CD14-positive monocyte (primary cell): Measurements from ENCODE around the gene CASK. TPM values are rescaled to one million over a fixed set of nuclear protein-coding genes. Genes with fewer than 3 reads are reported as not detected.

ENCODE experiments used
- DNase-seq, 3 donors: peaks; one replicate each; pipeline ENCODE4 v3.0.0-alpha.2; 2011 to 2022
- H2AFZ ChIP-seq: 2 replicates; pipeline ENCODE4 v1.6.0; 2012; ENCODE audit warnings: mild to moderate bottlenecking, low read depth, low read length, inconsistent platforms; ENCODE audit not compliant: insufficient read depth, poor library complexity, severe bottlenecking
- H3K27ac ChIP-seq, 2 donors: 1 replicate in 1 of 2; 2 replicates in 1 of 2; pipeline ENCODE4 v1.5.1; 2012 to 2013; ENCODE audit warnings: low read length in 2 of 2, control low read depth in 1 of 2, inconsistent platforms in 1 of 2, low read depth in 1 of 2, mild to moderate bottlenecking in 1 of 2
- H3K27me3 ChIP-seq, 2 donors: one replicate each; pipeline versions ENCODE4 v1.6.0 to v1.6.1; 2011 to 2013; ENCODE audit warnings: low read length in 2 of 2; ENCODE audit not compliant: control insufficient read depth in 2 of 2, insufficient read depth in 2 of 2
- H3K36me3 ChIP-seq, 2 donors: replicated peaks in 1 of 2; 1 replicate in 1 of 2; 2 replicates in 1 of 2; pipeline versions ENCODE4 v1.5.1 to v1.6.1; 2012 to 2013; ENCODE audit warnings: low read length in 2 of 2, control low read depth in 1 of 2, inconsistent platforms in 1 of 2, mild to moderate bottlenecking in 1 of 2; ENCODE audit not compliant: insufficient read depth in 2 of 2, control insufficient read depth in 1 of 2
- H3K4me1 ChIP-seq, 2 donors: 1 replicate in 1 of 2; 2 replicates in 1 of 2; pipeline versions ENCODE4 v1.5.1 to v1.6.1; 2012 to 2013; ENCODE audit warnings: low read length in 2 of 2, control low read depth in 1 of 2, inconsistent platforms in 1 of 2, mild to moderate bottlenecking in 1 of 2, moderate library complexity in 1 of 2; ENCODE audit not compliant: insufficient read depth in 2 of 2, control insufficient read depth in 1 of 2
- H3K4me2 ChIP-seq: replicated peaks from 2 replicates; pipeline ENCODE3; 2012; ENCODE audit warnings: low read length, moderate library complexity, mild to moderate bottlenecking; ENCODE audit not compliant: poor library complexity, severe bottlenecking; ENCODE audit errors: extremely low read depth
- H3K4me3 ChIP-seq, 3 experiments: fragments of 200-600 bp in 1 of 3; sonication (generic) in 1 of 3; replicated peaks in 1 of 3; 1 replicate in 2 of 3; 2 replicates in 1 of 3; pipeline ENCODE4 v1.5.1; 2011 to 2013; ENCODE audit warnings: low read length in 3 of 3, mild to moderate bottlenecking in 3 of 3, control low read depth in 2 of 3, low read depth in 2 of 3, inconsistent platforms in 1 of 3, moderate library complexity in 1 of 3
- H3K79me2 ChIP-seq: 2 replicates; pipeline ENCODE4 v1.6.0; 2012; ENCODE audit warnings: mild to moderate bottlenecking, control low read depth, inconsistent platforms, low read length, moderate library complexity; ENCODE audit not compliant: insufficient read depth
- H3K9ac ChIP-seq: 2 replicates; pipeline ENCODE4 v1.6.0; 2017; ENCODE audit warnings: low read length, mild to moderate bottlenecking; ENCODE audit not compliant: insufficient read depth, poor library complexity, severe bottlenecking
- H3K9me3 ChIP-seq, 2 donors: replicated peaks in 1 of 2; 1 replicate in 1 of 2; 2 replicates in 1 of 2; pipeline versions ENCODE4 v1.5.1 to v1.6.1; 2012 to 2013; ENCODE audit warnings: low read length in 2 of 2, control low read depth in 1 of 2; ENCODE audit not compliant: control insufficient read depth in 1 of 2, insufficient read depth in 1 of 2
- H4K20me1 ChIP-seq: 2 replicates; pipeline ENCODE4 v1.6.0; 2012; ENCODE audit warnings: mild to moderate bottlenecking, low read length, control low read depth, moderate library complexity; ENCODE audit not compliant: insufficient read depth
- H3K27ac Mint-ChIP-seq, 7 donors: one replicate each; pipeline ENCODE4 v1.8.0; 2020; ENCODE audit warnings: mild to moderate bottlenecking in 7 of 7, mixed read lengths in 7 of 7, moderate library complexity in 6 of 7, inconsistent platforms in 2 of 7
- H3K27me3 Mint-ChIP-seq, 3 donors: one replicate each; pipeline ENCODE4 v1.8.0; 2021 to 2022; ENCODE audit warnings: low read depth in 3 of 3, mild to moderate bottlenecking in 3 of 3, mixed read lengths in 3 of 3, moderate library complexity in 3 of 3, inconsistent platforms in 1 of 3
- H3K36me3 Mint-ChIP-seq, 2 donors: one replicate each; pipeline ENCODE4 v1.8.0; 2020; ENCODE audit warnings: mixed read lengths in 2 of 2, inconsistent platforms in 1 of 2, mild to moderate bottlenecking in 1 of 2
- H3K4me1 Mint-ChIP-seq: one replicate; pipeline ENCODE4 v1.8.0; 2020; ENCODE audit warnings: mild to moderate bottlenecking, mixed read lengths
- H3K4me3 Mint-ChIP-seq, 2 donors: one replicate each; pipeline ENCODE4 v1.8.0; 2020; ENCODE audit warnings: mild to moderate bottlenecking in 2 of 2, mixed read lengths in 2 of 2, moderate library complexity in 1 of 2
- H3K9me3 Mint-ChIP-seq, 7 donors: one replicate each; pipeline ENCODE4 v1.8.0; 2020 to 2022; ENCODE audit warnings: mixed read lengths in 7 of 7, mild to moderate bottlenecking in 6 of 7, moderate library complexity in 6 of 7, inconsistent platforms in 2 of 7
- WGBS: methylation state at CpG from one replicate; pipeline ENCODE4 v1.1.5; 2013; ENCODE audit warnings: missing lambda C conversion rate; ENCODE audit not compliant: insufficient coverage; 5-methylcytosine and 5-hydroxymethylcytosine counted together
- intact Hi-C, 2 donors: fragments of 100-400 bp; cut with micrococcal nuclease; formaldehyde crosslinking; loops; one replicate each; pipeline versions ENCODE4 v1.15.0 to v1.15.1; 2023
- polyA plus RNA-seq, 3 donors: library from polyadenylated mRNA; depleted of rRNA in 1 of 3; unstranded in 2 of 3; stranded (reverse) in 1 of 3; fragments of 300-500 nt in 2 of 3; fragments of >200 nt in 1 of 3; fragmentation: Illumina TruSeq in 2 of 3; gene quantifications; 1 replicate in 2 of 3; 2 replicates in 1 of 3; pipeline ENCODE4 v1.2.3, GENCODE V29; 2012 to 2021
- TF ChIP-seq, protein P1 (sequence below): fragments of 200-600 bp; IDR thresholded peaks from one replicate; pipeline ENCODE4 v1.8.0; 2022; ENCODE audit warnings: antibody characterized with exemption, mild to moderate bottlenecking

Gene CASK
- polyA plus RNA-seq, 3 donors: 0.48 to 7.4 (median 2.5) TPM

DNA sequence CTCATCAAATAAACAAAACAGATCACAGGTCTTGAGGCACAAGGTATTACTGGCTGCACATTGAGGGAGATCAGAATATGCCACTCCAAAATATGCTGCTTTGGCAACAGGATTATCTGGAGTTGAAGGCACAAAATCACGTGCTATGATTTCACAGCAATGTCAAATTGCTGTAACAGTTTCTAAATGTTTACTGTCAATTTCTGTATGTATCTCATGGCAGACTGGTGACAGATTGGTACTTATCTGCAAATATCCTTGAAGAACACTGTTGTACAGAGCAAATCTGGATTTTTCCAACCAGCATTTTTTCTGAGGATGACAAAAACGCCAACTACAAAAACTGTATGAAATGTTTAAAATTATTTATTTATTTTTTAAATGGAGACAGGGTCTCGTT is 172.6 kb downstream of the CASK start:
- H3K9me3 ChIP-seq: no peaks in the 10 kb centered on the region
- no peak overlapping the region for H3K4me3 ChIP-seq
- no peaks in the 10 kb centered on the region for H3K27me3 ChIP-seq
- H3K9ac ChIP-seq: no peak overlapping the region
- Mint-ChIP-seq H3K27me3 (peaks cover 0 to 3% (median 1%) of the 10 kb centered on the region in 3 donors), H3K9me3 (peaks cover 0 to 1% (median 0%) of the 10 kb centered on the region in 7 donors), H3K4me3 (no peak overlapping the region), H3K27ac (no peak overlapping the region), H3K36me3 (peaks cover 3% of the 10 kb centered on the region in 2 donors), H3K4me1 (no peaks in the 10 kb centered on the region)
- no CpG with 5 or more reads among the region's 3 CpGs for WGBS
- no peak overlapping the region for H3K27ac ChIP-seq
- no peak for DNase-seq
- H3K4me2 ChIP-seq: no peak overlapping the region
- H3K4me1 ChIP-seq: no peaks in the 10 kb centered on the region
- H3K36me3 ChIP-seq: no peaks in the 10 kb centered on the region
- intact Hi-C loops: no loop called here
- TF ChIP-seq, protein P1, sequence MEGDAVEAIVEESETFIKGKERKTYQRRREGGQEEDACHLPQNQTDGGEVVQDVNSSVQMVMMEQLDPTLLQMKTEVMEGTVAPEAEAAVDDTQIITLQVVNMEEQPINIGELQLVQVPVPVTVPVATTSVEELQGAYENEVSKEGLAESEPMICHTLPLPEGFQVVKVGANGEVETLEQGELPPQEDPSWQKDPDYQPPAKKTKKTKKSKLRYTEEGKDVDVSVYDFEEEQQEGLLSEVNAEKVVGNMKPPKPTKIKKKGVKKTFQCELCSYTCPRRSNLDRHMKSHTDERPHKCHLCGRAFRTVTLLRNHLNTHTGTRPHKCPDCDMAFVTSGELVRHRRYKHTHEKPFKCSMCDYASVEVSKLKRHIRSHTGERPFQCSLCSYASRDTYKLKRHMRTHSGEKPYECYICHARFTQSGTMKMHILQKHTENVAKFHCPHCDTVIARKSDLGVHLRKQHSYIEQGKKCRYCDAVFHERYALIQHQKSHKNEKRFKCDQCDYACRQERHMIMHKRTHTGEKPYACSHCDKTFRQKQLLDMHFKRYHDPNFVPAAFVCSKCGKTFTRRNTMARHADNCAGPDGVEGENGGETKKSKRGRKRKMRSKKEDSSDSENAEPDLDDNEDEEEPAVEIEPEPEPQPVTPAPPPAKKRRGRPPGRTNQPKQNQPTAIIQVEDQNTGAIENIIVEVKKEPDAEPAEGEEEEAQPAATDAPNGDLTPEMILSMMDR: no peak
- no peaks in the 10 kb centered on the region for H3K79me2 ChIP-seq
- H2AFZ ChIP-seq: no peak overlapping the region
- H4K20me1 ChIP-seq: no peaks in the 10 kb centered on the region

DNA sequence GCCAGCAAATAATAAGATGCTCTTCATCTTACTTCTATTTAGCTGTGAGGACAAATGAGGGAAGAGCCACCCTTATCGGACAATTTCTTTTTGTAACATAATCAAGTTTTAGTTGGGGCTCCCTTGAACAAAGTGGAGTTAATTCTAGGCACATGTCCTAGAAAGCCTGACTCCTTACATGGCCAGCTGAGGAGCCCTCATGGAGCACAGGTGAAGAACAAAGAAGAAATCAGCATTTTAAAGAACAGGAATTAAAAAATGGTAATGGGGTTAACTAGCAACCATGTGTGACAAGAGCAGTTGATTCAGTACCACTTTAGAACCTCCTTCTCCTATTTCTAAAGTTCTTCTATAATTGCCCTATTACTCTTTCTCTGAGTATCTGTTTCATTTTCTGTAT is 183.5 kb downstream of the CASK start:
- no peaks in the 10 kb centered on the region for H3K9me3 Mint-ChIP-seq
- Histone ChIP-seq H3K4me3 (no peak overlapping the region), H3K36me3 (no peaks in the 10 kb centered on the region), H3K9ac (no peak overlapping the region), H2AFZ (no peak overlapping the region), H3K27me3 (peaks cover 0 to 5% of the 10 kb centered on the region in 2 donors), H3K4me2 (no peak overlapping the region), H3K79me2 (no peaks in the 10 kb centered on the region), H3K4me1 (no peaks in the 10 kb centered on the region), H3K27ac (no peak overlapping the region), H3K9me3 (no peaks in the 10 kb centered on the region), H4K20me1 (no peaks in the 10 kb centered on the region)
- H3K36me3 Mint-ChIP-seq: peaks cover 10 to 11% of the 10 kb centered on the region in 2 donors
- H3K27me3 Mint-ChIP-seq: peaks cover 0 to 15% (median 1%) of the 10 kb centered on the region in 3 donors
- H3K4me3 Mint-ChIP-seq: no peak overlapping the region
- WGBS: no CpG with 5 or more reads among the region's 1 CpG
- TF ChIP-seq, protein P1: no peak
- intact Hi-C loops: no loop called here
- no peak for DNase-seq
- no peak overlapping the region for H3K27ac Mint-ChIP-seq
- H3K4me1 Mint-ChIP-seq: peaks cover 3% of the 10 kb centered on the region
